Erythroblast (primary cell): ENCODE data around the gene CLDN4.
"Not testable (repeated sequence)": the region's sequence is repeated elsewhere in the genome, so short reads cannot be mapped to it uniquely, and the experiment has no call there.

ENCODE experiments used
- DNase-seq, 2 experiments: peaks; one replicate each; lab custom pipeline; 2025; lab: John Stamatoyannopoulos, UW
- GATA1 ChIP-seq: IDR thresholded peaks from 2 replicates; pipeline ENCODE4 v1.6.1; 2011; ENCODE audit warnings: low read depth, mild to moderate bottlenecking, control low read depth, low read length, moderate library complexity
- POLR2A ChIP-seq: IDR thresholded peaks from 2 replicates; pipeline ENCODE4 v1.6.1; 2011; ENCODE audit warnings: mild to moderate bottlenecking, low read length

Gene CLDN4

GRCh38 chr7:73815436-73815835 lies 15.4 kb upstream of the CLDN4 start:
- TF ChIP-seq GATA1 (no peak), POLR2A (no peak)
- DNase-seq: no peak

GRCh38 chr7:73817121-73817520 lies 13.7 kb upstream of the CLDN4 start:
- no peak for DNase-seq
- TF ChIP-seq POLR2A (no peak), GATA1 (no peak)

GRCh38 chr7:73820013-73820412 lies 10.8 kb upstream of the CLDN4 start:
- no peak for TF ChIP-seq POLR2A
- TF ChIP-seq GATA1: no peak
- DNase-seq: no peak

- DNase-seq: not testable (repeated sequence)
These were observed 9.1 kb upstream of the CLDN4 start for GRCh38 chr7:73821597-73822285.

GRCh38 chr7:73822319-73823173 lies 8.2 kb upstream of the CLDN4 start:
- DNase-seq: peak; percentile 83 to 84
- TF ChIP-seq GATA1 (no peak), POLR2A (no peak)

GRCh38 chr7:73823257-73823656 lies 7.5 kb upstream of the CLDN4 start:
- TF ChIP-seq POLR2A (no peak), GATA1 (no peak)
- DNase-seq: no peak

- TF ChIP-seq GATA1 (no peak), POLR2A (no peak)
- no peak for DNase-seq
These were observed 6.8 kb upstream of the CLDN4 start for GRCh38 chr7:73823873-73824592.

GRCh38 chr7:73824986-73825385 lies 5.8 kb upstream of the CLDN4 start:
- no peak for TF ChIP-seq GATA1
- TF ChIP-seq POLR2A: no peak
- no peak for DNase-seq

GRCh38 chr7:73827567-73828106 lies 3.2 kb upstream of the CLDN4 start:
- DNase-seq: peak; percentile 55 to 65
- TF ChIP-seq GATA1 (no peak), POLR2A (no peak)

GRCh38 chr7:73828107-73828803 lies 2.5 kb upstream of the CLDN4 start:
- peak; percentile 79 to 83 for DNase-seq

GRCh38 chr7:73828972-73829371 lies 1.8 kb upstream of the CLDN4 start:
- TF ChIP-seq GATA1 (no peak), POLR2A (no peak)
- DNase-seq: no peak

More at GRCh38 chr7:73828107-73828803, 2.5 kb upstream of the CLDN4 start:
- TF ChIP-seq GATA1 (no peak), POLR2A (no peak)

GRCh38 chr7:73829505-73829904 lies 1.3 kb upstream of the CLDN4 start:
- DNase-seq: no peak
- TF ChIP-seq POLR2A (no peak), GATA1 (no peak)
